GM19328 (cell line): ENCODE data around the gene MCAT.

Experiments used
- ATAC-seq: cut with Tn5 transposase; IDR thresholded peaks from one replicate; pipeline ENCODE4 v1.9.1; 2021; ENCODE audit warnings: mild to moderate bottlenecking, moderate library complexity; ENCODE audit not compliant: unreplicated experiment

Gene MCAT

DNA sequence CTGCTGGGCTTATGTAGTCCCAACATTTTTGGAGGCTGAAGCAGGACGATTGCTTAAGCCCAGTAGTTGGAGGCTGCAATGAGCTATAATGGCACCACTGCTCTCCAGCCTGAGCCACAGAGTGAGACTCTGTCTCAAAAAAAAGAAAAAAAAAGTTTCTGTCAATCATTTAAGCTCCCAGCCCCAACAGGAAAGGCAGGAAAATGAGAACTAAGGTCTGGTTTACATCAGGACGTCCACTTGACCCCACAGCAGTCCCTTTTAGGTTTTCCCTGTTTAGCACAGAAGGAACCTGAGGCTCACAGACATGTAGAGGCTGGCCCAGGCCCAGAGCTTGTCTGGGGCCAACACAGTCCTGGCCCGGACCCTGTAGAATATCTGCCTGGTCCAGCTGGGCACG is 44.8 kb downstream of the MCAT start:
- ATAC-seq, result no peak

DNA sequence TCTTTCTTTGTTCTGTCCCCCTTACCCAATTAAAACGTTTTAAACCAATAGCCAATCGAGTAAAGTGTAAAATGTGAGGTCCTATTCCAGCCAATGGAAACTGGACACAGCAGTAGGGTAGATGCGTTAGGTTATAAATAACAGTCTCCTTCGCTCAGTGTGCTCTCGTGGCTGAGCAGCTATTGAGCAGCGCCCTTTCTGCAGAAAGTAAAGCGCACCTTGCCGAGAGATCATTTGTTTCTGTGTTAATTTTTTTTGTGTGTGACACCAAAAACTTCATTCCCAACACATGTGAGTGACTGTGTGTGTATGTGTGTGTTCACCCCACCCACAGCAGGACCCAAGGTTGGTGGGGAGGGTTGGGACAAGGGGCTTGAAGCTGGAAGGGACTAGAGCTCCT is 46.8 kb downstream of the MCAT start:
- ATAC-seq, result no peak

DNA sequence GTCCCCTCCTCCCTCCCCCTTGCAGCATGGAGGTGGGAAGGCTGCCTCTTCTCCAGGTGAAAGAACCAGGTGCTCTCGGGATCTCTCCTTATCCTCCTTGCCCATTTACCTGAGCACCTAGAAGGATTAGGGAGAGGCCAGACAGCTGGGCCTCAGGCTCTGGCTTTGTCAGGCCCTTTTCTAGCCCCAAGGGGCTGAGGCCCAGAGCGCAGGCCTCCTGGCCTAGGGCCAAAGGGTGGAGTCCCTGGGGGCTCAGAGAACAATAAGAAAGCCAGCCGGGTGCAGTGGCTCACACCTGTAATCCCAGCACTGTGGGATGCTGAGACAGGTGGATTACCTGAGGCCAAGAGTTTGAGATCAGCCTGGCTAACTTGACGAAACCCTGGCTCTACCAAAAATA is 48.6 kb downstream of the MCAT start:
- ATAC-seq, result no peak

DNA sequence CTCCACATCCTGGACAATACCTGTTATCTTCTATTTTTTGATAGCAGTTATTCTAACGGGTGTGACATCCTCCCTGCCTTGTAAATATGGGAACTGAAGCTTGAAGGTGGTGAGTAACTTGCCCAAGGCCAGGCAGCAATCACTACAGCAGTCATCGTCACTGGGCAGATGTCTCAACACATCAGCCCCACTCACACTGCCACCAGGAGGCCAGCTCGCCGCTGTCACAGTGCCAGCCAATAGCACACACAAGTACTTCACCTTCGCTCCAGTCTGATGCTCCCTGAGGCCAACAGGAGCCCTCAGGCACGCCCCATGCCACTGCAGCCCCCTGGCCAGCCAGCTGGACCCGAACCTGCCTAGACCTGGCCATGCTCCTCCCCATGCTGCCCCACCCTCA is 49.1 kb downstream of the MCAT start:
- no peak for ATAC-seq

DNA sequence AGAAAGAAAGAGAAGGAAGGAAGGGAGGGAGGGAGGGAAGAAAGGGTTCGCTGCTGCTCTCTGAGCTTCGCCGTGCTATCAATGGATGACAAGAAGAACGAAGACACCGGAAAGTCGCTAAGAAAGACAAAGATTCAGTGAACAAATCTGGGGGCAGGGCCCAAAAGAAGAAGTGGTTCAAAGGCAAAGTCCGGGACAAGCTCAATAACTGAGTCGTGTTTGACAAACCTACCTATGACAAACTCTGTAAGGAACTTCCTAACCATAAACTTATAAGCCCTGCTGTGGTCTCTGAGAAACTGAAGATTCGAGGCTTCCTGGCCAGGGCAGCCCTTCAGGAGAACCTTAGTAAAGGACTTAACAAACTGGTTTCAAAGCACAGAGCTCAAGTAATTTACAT is 51.1 kb downstream of the MCAT start:
- no peak for ATAC-seq

DNA sequence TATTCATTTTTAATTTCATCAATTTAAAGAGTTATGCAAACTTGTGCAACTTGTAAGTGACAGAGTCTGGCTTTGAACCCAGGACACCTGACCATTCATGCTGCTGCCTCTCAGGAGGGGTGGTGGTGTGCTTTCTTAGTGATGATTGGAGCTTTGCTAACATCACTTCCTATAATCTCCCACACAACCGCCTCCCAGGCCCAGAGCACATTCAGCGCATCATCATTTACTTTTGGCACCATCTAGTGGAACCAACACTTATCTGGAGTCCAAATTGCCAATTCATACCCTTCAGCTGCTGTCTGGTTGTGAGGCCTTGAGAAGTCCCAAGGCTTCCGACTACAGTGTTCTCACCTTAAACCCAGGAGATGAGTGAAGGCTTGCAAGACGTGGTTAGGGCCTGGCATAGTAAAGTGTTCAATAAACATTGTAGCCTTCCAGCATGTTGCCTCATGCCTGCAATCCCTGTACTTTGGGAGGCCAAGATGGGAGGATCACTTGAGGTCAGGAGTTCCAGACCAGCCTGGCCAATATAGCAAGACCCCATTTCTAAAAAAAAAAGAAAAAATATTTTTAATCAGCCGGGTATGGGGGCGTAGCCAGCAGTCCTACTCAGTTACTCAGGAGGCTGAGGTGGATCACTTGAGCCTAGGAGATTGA is 52.9 kb downstream of the MCAT start:
- no peak for ATAC-seq

DNA sequence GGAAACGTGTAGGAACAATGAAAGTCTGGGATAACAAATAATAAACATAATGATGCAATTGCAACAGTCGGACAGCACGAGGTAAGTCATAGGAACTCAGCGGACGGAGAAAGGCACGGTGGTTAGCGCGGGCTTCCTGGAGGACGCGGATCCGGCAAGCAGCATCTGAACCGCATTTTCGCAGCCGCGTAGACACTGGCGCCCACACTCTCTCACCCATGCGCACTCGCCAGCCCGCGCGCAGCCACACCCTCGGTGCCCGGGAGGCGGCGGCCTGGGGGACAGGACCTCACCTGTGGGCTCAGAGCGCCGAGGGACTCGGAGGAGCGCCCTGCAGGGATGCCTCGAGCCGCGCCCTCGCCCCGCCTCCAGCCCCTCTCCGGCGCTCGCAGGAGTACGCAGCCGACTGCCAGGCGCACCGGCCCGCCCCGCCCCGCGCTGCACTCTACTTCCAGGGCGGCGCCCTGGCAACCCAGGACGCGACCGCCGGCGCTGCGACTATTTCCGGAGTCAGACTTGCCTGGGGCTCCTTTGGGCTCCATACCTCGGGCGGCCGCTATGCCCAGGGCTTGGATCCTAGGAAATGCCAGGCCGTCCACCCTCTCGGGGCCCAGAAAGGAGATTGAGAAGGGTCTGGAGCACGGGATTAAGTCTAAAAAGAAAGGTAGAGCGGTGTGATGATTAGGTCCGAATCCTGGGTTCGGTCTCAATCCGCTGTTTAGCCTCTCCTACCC is 54.0 kb downstream of the MCAT start, which contains the start of gene TTLL1:
Gene TTLL1 (minus strand): TSS at position 408 of the 734 bp plus-strand sequence. CDS start 13,805 bp downstream, outside the sequence.
- peak; percentile 89 for ATAC-seq

DNA sequence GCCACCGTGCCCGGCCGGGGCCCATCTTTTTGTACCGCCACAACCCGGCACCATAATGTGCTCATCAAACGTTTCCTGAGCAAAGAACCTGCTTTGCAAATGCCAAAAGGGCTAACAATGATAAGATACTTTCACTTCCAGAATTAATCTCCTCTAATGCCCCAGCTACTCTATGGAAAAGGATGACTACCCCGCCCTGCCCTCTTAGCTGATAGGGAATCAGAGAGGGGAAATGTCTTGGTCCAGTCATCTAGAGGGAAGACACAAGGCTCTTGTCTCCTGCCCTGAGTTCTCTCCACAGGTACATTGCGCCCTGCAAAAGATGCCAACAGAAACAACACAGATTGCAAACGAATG is 54.6 kb downstream of the MCAT start:
- ATAC-seq, result no peak

DNA sequence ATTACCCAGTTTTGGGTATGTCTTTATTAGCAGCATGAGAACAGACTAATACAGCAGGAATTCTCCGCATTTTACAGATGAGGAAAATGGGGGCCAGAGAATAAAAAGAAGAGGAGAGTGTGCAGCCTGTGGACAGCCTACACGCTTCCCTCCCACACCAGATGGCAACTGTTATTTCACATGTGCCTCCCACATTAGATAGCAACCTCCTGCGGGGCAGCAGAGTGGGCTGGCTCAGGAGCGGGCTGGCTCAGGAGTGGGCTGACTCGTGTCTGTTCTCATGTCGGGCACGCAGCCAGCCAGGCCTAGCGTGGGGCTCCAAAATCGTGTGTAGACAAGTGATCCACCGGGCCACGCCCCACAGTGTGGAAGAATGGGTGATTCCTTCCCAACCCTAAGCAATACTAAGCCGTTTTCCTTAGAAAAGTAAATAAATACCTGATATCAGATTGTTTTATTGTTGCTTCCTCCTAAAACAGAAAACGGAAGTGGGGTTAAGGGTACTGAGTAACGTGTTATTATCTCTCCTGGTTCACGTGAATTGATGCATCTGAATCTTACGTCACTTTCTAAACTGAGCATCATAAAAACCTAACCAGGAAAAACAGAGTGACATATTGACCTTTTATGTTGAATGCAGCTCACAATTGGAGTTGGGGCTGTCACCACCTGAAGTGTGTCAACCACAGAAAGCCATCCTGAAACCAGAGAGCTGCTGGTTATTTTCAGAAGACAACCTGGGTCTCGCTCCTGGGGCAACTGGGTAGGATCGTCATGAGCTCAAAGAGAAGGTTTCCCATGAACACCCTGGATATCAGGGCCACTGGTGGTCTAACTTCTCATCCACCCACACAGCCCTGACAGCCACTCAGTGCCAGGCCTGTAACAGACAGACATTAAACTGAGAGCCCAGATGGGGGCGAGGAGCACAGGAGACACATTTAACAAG is 57.3 kb downstream of the MCAT start:
- no peak for ATAC-seq
